Lung (tissue), 12 donors: ENCODE data around the gene ADTRP. TPM values are rescaled to one million over a fixed set of nuclear protein-coding genes. Genes with fewer than 3 reads are reported as not detected.

Experiments
- ATAC-seq: fragments of 200-7000 bp; cut with Tn5 transposase; one replicate; pipeline ENCODE4 v1.9.1; 2020; ENCODE audit warnings: moderate number of reproducible peaks; ENCODE audit not compliant: insufficient read depth, low FRiP score
- DNase-seq, 3 donors: peaks; one replicate each; pipeline ENCODE4 v3.0.0-alpha.2; 2013 to 2017
- H3K27ac ChIP-seq, 2 donors: one replicate each; pipeline ENCODE4 v1.5.1; 2013; ENCODE audit warnings: mild to moderate bottlenecking in 2 of 2, moderate library complexity in 2 of 2, control low read depth in 1 of 2, inconsistent platforms in 1 of 2, low read depth in 1 of 2, low read length in 1 of 2
- H3K27me3 ChIP-seq, 3 donors: one replicate each; pipeline ENCODE4 v1.5.1; 2013; ENCODE audit warnings: low read length in 2 of 3; ENCODE audit not compliant: control insufficient read depth in 3 of 3, insufficient read depth in 3 of 3
- H3K36me3 ChIP-seq, 4 donors: one replicate each; pipeline ENCODE4 v1.5.1; 2013; ENCODE audit warnings: low read length in 4 of 4, mild to moderate bottlenecking in 1 of 4, moderate library complexity in 1 of 4; ENCODE audit not compliant: control insufficient read depth in 4 of 4, insufficient read depth in 4 of 4
- H3K4me1 ChIP-seq, 5 donors: one replicate each; pipeline ENCODE4 v1.5.1; 2013; ENCODE audit warnings: low read length in 5 of 5, mild to moderate bottlenecking in 2 of 5, moderate library complexity in 1 of 5; ENCODE audit not compliant: control insufficient read depth in 5 of 5, insufficient read depth in 5 of 5
- H3K4me3 ChIP-seq: one replicate; pipeline ENCODE4 v1.5.1; 2013; ENCODE audit warnings: mild to moderate bottlenecking, control low read depth, moderate library complexity
- H3K9ac ChIP-seq, 2 donors: one replicate each; pipeline ENCODE4 v1.5.1; 2013; ENCODE audit warnings: low read length in 2 of 2, control low read depth in 1 of 2; ENCODE audit not compliant: insufficient read depth in 1 of 2
- H3K9me3 ChIP-seq, 4 donors: one replicate each; pipeline ENCODE4 v1.5.1; 2013; ENCODE audit warnings: low read length in 3 of 4, mild to moderate bottlenecking in 1 of 4, moderate library complexity in 1 of 4; ENCODE audit not compliant: control insufficient read depth in 4 of 4, insufficient read depth in 3 of 4
- CTCF ChIP-seq: IDR thresholded peaks from 2 replicates; pipeline ENCODE4 v1.5.1; 2012; ENCODE audit warnings: mild to moderate bottlenecking; ENCODE audit errors: control extremely low read depth, extremely low read depth
- WGBS, 2 donors: extraction: QIAGEN DNeasy Blood & Tissue Kit; methylation state at CpG; one replicate each; pipeline ENCODE4 v1.1.7; 2013; 5-methylcytosine and 5-hydroxymethylcytosine counted together
- polyA plus RNA-seq, 2 donors: library from polyadenylated mRNA; stranded (reverse); fragments of 200-250 nt; gene quantifications; one replicate each; pipeline ENCODE4 v1.2.1, GENCODE V29; 2013
- total RNA-seq, 2 donors: library from RNA; depleted of rRNA in 1 of 2; stranded (reverse); fragments of >200 nt in 1 of 2; gene quantifications; one replicate each; pipeline ENCODE4 v1.2.1, GENCODE V29; 2014 to 2021
- donor health status: control.
- donor health status: control.
- donor health status: Bipolar disorder and iron deficiency.
- donor health status: healthy.
- donor health status: DM: yes; HTN: yes; CAD: no.

Gene ADTRP
- total and polyA plus RNA-seq, 4 donors, result 3.9 to 8.0 (median 5.7) TPM

GRCh38 chr6:11718031-11718430 lies 60.6 kb downstream of the ADTRP start:
- Histone ChIP-seq H3K4me3 (no peak overlapping the region), H3K9me3 (no peaks in the 10 kb centered on the region), H3K36me3 (no peaks in the 10 kb centered on the region), H3K4me1 (no peaks in the 10 kb centered on the region), H3K27me3 (no peaks in the 10 kb centered on the region), H3K27ac (no peak overlapping the region), H3K9ac (no peak overlapping the region)
- WGBS, 2 donors, result 91 to 97% methylated on average over 1 of the region's 1 CpG
- ATAC-seq (no peak), DNase-seq (no peak)
- TF ChIP-seq CTCF, result no peak

DNA sequence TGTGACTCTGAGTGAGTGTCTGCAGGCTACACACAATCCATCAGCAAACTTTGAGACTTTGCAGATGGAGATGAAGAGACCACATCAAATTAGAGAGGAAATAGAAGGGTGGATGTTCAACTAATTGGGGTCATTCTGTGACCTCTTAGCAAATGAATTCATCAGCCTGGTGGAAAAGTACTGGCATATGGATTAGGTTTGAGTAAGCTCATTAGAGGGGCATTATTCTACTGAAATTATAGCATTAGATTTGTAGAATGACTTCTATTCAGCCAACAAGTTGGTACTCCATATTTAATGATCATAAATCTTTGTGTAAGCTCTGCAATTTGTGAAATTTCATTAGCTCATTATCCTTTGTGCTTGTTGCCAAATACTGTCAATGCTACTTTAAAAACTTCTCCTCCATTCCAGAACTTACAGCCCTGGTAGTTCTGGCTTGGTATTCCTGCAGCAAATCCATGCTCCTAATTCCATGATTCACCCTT lies 63.8 kb downstream of the ADTRP start:
- peaks cover 0 to 21% (median 3%) of the 10 kb centered on the region in 5 donors for H3K4me1 ChIP-seq

GRCh38 chr6:11714116-11714797 lies 64.3 kb downstream of the ADTRP start:
- no peak for DNase-seq
- Histone ChIP-seq H3K27me3 (no peaks in the 10 kb centered on the region), H3K27ac (no peak overlapping the region), H3K9me3 (no peaks in the 10 kb centered on the region), H3K4me1 (peaks cover 0 to 21% (median 4%) of the 10 kb centered on the region in 5 donors), H3K36me3 (no peaks in the 10 kb centered on the region), H3K4me3 (no peak overlapping the region), H3K9ac (no peak overlapping the region)
- ATAC-seq, result no peak
- 42 to 55% methylated on average over 6 of the region's 6 CpGs for WGBS, 2 donors
- no peak for TF ChIP-seq CTCF

More for the DNA sequence above, 63.8 kb downstream of the ADTRP start:
- DNase-seq (no peak), ATAC-seq (no peak)
- Histone ChIP-seq H3K36me3 (no peaks in the 10 kb centered on the region), H3K27me3 (no peaks in the 10 kb centered on the region), H3K27ac (no peak overlapping the region), H3K9me3 (no peaks in the 10 kb centered on the region), H3K4me3 (no peak overlapping the region), H3K9ac (no peak overlapping the region)
- no peak for TF ChIP-seq CTCF
